Parathyroid adenoma (tissue), 2 donors: ENCODE measurements around the gene WSCD2.

ENCODE experiments used
- H2AFZ ChIP-seq: fragments of 300-600 bp; sonication (generic); one replicate; pipeline ENCODE4 v1.7.0; 2017; ENCODE audit warnings: antibody characterized with exemption, mild to moderate bottlenecking
- H3K27ac ChIP-seq: fragments of 300-600 bp; sonication (generic); one replicate; pipeline ENCODE4 v1.7.0; 2017
- H3K27me3 ChIP-seq: fragments of 300-600 bp; sonication (generic); one replicate; pipeline ENCODE4 v1.7.0; 2017; ENCODE audit warnings: low read length; ENCODE audit not compliant: control insufficient read depth, insufficient read depth
- H3K36me3 ChIP-seq: fragments of 300-600 bp; sonication (generic); one replicate; pipeline ENCODE4 v1.7.0; 2017; ENCODE audit warnings: low read length; ENCODE audit not compliant: control insufficient read depth, insufficient read depth
- H3K4me1 ChIP-seq: fragments of 300-600 bp; sonication (generic); one replicate; pipeline ENCODE4 v1.7.0; 2017; ENCODE audit warnings: control low read depth
- H3K4me2 ChIP-seq: fragments of 300-600 bp; sonication (generic); one replicate; pipeline ENCODE4 v1.7.0; 2017; ENCODE audit warnings: low read length
- H3K4me3 ChIP-seq: fragments of 300-600 bp; sonication (generic); one replicate; pipeline ENCODE4 v1.7.0; 2017; ENCODE audit warnings: low read depth, low read length
- H3K79me2 ChIP-seq: fragments of 300-600 bp; sonication (generic); one replicate; pipeline ENCODE4 v1.7.0; 2017; ENCODE audit warnings: control low read depth
- H3K9ac ChIP-seq: fragments of 300-600 bp; sonication (generic); one replicate; pipeline ENCODE4 v1.7.0; 2017; ENCODE audit warnings: mild to moderate bottlenecking
- H3K9me3 ChIP-seq: fragments of 300-600 bp; sonication (generic); one replicate; pipeline ENCODE4 v1.7.0; 2017; ENCODE audit warnings: low read length; ENCODE audit not compliant: control insufficient read depth
- CTCF ChIP-seq: fragments of 300-600 bp; sonication (generic); IDR thresholded peaks from one replicate; pipeline ENCODE4 v1.7.0; 2017; ENCODE audit warnings: antibody characterized with exemption, mild to moderate bottlenecking
- donor health status: primary hyperparathyroidism.

WSCD2 gene

DNA sequence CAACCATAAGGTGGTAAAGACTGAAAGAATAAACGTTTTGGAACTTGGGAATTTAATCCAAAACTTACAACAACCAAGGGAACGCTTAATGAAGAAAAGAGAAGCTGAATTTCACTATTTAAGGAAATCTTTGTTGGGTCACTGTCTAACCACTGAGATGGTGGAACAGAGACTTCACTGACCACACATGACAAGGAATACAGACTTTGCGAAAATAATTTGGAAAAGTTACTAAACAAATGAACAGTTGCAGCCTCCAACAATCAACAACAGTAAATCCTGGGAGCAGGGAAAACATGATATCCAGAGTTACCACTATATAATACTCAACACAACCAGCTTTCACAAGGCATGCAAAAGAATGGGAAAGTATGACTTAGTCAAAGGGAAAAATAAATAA lies 131.0 kb downstream of the WSCD2 start:
- TF ChIP-seq CTCF = no peak
- no peak overlapping the region for H2AFZ ChIP-seq
- no peaks in the 10 kb centered on the region for H3K4me1 ChIP-seq
- H3K9me3 ChIP-seq = no peaks in the 10 kb centered on the region
- H3K27me3 ChIP-seq = no peaks in the 10 kb centered on the region
- H3K9ac ChIP-seq = no peak overlapping the region
- no peak overlapping the region for H3K4me3 ChIP-seq
- no peaks in the 10 kb centered on the region for H3K79me2 ChIP-seq
- H3K36me3 ChIP-seq = no peaks in the 10 kb centered on the region
- no peak overlapping the region for H3K27ac ChIP-seq
- H3K4me2 ChIP-seq = no peak overlapping the region

DNA sequence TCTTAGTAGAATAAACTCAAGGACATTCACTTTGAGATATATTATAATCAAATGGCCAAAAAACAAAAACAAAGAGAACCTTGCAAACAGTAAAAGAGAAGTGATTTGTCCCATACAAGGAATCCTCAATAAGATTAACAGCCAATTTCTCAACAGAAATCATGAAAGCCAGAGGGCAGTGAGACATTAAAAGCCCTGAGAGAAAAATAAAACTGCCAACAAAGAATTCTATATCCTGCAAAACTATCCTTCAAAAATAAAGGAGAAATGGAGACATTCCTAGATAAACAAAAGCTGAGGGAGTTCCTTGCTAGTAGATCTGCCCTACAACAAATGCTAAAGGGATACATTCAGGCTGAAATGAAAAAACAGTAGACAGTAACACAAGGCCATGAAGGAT lies 131.9 kb downstream of the WSCD2 start:
- no peaks in the 10 kb centered on the region for H3K36me3 ChIP-seq
- no peak overlapping the region for H3K27ac ChIP-seq
- H3K79me2 ChIP-seq = no peaks in the 10 kb centered on the region
- H3K27me3 ChIP-seq = no peaks in the 10 kb centered on the region
- TF ChIP-seq CTCF = no peak
- no peaks in the 10 kb centered on the region for H3K4me1 ChIP-seq
- H3K4me3 ChIP-seq = no peak overlapping the region
- H2AFZ ChIP-seq = no peak overlapping the region
- no peak overlapping the region for H3K9ac ChIP-seq
- no peak overlapping the region for H3K4me2 ChIP-seq
- no peaks in the 10 kb centered on the region for H3K9me3 ChIP-seq

- no peak overlapping the region for H3K4me3 ChIP-seq
- no peaks in the 10 kb centered on the region for H3K36me3 ChIP-seq
- no peaks in the 10 kb centered on the region for H3K4me1 ChIP-seq
- no peak overlapping the region for H2AFZ ChIP-seq
- H3K9ac ChIP-seq = no peak overlapping the region
- no peak overlapping the region for H3K4me2 ChIP-seq
- H3K79me2 ChIP-seq = no peaks in the 10 kb centered on the region
- H3K27me3 ChIP-seq = no peaks in the 10 kb centered on the region
- H3K27ac ChIP-seq = no peak overlapping the region
- H3K9me3 ChIP-seq = no peaks in the 10 kb centered on the region
- no peak for TF ChIP-seq CTCF
Measured at GRCh38 chr12:108265505-108265904, 136.4 kb downstream of the WSCD2 start.

- Histone ChIP-seq H3K79me2 (no peaks in the 10 kb centered on the region), H3K4me1 (no peaks in the 10 kb centered on the region), H3K36me3 (no peaks in the 10 kb centered on the region), H3K27ac (no peak overlapping the region), H3K9ac (no peak overlapping the region), H3K9me3 (no peaks in the 10 kb centered on the region), H3K4me2 (no peak overlapping the region), H2AFZ (no peak overlapping the region), H3K4me3 (no peak overlapping the region), H3K27me3 (no peaks in the 10 kb centered on the region)
- no peak for TF ChIP-seq CTCF
Measured at GRCh38 chr12:108266131-108266530, 137.0 kb downstream of the WSCD2 start.

DNA sequence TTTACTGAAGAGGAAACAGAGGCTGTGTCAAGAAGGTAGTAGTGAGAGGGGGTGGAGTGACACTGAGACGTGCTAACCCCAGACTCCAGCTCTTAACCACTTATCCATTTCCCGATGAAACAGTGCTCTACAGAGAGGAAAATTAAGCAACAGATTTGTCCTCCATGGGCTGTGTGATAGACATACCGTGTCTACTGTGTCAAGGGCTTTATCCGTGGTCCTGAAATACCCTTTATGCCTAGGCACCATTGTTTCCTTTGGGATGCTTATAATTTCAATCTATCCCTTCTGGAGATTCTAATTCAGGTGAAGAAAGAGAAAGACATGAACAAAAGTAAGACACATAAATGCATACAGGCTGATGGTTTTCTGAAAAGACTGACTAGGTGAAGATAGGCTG lies 138.4 kb downstream of the WSCD2 start:
- no peak for TF ChIP-seq CTCF
- Histone ChIP-seq H3K79me2 (no peaks in the 10 kb centered on the region), H3K4me2 (no peak overlapping the region), H3K27ac (no peak overlapping the region), H3K4me1 (no peaks in the 10 kb centered on the region), H3K4me3 (no peak overlapping the region), H3K9ac (no peak overlapping the region), H3K36me3 (no peaks in the 10 kb centered on the region), H3K9me3 (no peaks in the 10 kb centered on the region), H2AFZ (no peak overlapping the region), H3K27me3 (no peaks in the 10 kb centered on the region)
